Astrocyte of the cerebellum (primary cell): Measurements from ENCODE around the gene KLRK1.
"Not testable (repeated sequence)": the region's sequence is repeated elsewhere in the genome, so short reads cannot be mapped to it uniquely, and the experiment has no call there.

Experiments
- DNase-seq: peaks from one replicate; pipeline ENCODE4 v3.0.0-alpha.2; 2011; ENCODE audit warnings: low read depth
- H3K4me3 ChIP-seq: 2 replicates; pipeline ENCODE4 v1.5.1; 2011; ENCODE audit warnings: mild to moderate bottlenecking, low read depth, low read length, moderate library complexity
- in situ Hi-C: cut with HindIII; loops from 2 replicates; pipeline ENCODE4 v1.10.0; 2017; ENCODE audit warnings: low sequenced_read_pairs
- TF ChIP-seq, protein P1 (sequence below): IDR thresholded peaks from 2 replicates; pipeline ENCODE4 v1.5.1; 2012; ENCODE audit warnings: low read length, low read depth, moderate library complexity, mild to moderate bottlenecking; ENCODE audit errors: missing control alignments

KLRK1 gene

DNA sequence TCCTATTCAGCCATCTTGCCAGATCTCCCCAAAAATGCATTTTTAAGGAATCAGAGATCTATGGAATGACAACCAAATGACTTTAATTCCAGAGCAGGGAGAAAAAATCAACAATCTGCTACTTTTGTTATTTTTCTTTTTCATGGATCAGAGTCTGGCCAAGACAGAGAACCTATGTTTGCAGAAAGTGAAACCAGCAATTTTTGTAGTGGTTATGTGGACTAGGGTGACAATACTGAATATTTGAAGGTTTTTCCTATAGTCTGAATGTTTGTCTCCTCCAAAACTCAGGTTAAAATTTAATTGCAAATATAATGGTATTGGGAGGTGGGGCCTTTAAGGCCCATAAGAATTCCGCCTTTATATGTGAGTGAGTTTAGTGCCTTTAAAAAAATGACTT, 30.9 kb downstream of the KLRK1 start:
- TF ChIP-seq, protein P1, sequence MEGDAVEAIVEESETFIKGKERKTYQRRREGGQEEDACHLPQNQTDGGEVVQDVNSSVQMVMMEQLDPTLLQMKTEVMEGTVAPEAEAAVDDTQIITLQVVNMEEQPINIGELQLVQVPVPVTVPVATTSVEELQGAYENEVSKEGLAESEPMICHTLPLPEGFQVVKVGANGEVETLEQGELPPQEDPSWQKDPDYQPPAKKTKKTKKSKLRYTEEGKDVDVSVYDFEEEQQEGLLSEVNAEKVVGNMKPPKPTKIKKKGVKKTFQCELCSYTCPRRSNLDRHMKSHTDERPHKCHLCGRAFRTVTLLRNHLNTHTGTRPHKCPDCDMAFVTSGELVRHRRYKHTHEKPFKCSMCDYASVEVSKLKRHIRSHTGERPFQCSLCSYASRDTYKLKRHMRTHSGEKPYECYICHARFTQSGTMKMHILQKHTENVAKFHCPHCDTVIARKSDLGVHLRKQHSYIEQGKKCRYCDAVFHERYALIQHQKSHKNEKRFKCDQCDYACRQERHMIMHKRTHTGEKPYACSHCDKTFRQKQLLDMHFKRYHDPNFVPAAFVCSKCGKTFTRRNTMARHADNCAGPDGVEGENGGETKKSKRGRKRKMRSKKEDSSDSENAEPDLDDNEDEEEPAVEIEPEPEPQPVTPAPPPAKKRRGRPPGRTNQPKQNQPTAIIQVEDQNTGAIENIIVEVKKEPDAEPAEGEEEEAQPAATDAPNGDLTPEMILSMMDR = no peak
- H3K4me3 ChIP-seq = no peak overlapping the region
- in situ Hi-C loops = no loop called here
- DNase-seq = no peak

DNA sequence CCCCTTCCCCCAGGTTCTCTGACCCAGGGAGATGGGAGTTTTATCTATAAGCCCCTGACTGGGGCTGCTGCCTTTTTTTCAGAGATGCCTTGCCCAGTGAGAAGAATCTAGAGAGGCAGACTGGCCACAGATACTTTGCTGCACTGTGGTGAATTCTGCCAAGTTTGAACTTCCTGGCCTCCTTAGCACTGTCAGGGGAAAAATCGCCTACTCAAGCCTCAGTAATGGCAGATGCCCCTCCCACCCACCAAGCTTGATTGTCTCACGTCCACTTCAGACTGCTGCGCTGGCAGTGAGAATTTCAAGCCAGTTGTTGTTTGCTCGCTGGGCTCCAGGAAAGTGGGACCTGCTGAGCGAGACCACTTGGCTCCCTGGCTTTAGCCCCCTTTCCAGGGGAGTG, 31.7 kb downstream of the KLRK1 start:
- DNase-seq = no peak
- in situ Hi-C loops = no loop called here
- TF ChIP-seq, protein P1 = no peak
- H3K4me3 ChIP-seq = no peak overlapping the region

DNA sequence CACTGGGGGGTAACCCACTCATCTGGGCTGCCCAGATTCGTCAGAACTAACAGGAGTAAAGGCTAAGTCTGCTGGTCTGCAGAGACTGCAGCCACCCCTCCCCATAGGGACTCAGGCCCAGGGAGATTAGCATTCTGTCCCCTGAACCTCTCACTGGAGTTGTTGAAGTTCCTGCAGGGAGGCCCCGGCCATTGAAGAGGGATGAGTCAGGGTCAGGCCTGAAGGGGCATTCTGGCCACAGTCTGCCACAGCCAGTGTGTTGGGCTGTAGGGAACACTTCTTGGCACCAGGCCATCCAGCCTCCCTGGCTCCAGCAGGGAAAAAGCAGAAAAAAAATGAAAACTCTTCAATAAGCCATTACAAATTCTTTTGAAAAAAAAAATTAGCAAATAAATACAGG, 35.3 kb downstream of the KLRK1 start:
- TF ChIP-seq, protein P1 = no peak
- H3K4me3 ChIP-seq = no peak overlapping the region
- DNase-seq = no peak
- in situ Hi-C loops = no loop called here

DNA sequence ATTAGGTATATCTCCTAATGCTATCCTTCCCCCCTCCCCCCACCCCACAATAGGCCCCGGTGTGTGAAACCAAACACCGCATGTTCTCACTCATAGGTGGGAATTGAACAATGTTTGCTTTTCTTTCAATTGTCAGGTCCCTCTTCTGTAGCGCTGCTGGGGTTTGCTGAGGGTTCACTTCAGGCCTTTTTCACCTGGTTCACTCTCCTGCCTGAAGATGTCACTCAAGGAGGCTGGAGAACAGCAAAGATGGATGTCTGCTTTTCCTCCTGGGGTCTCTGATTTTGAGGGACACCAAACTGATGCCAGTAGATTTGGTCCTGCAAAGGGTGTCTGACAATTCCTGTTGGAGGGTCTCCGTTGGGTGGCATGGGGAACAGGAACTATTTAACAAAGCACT, 35.8 kb downstream of the KLRK1 start:
- in situ Hi-C loops = no loop called here
- no peak overlapping the region for H3K4me3 ChIP-seq
- TF ChIP-seq, protein P1 = no peak
- no peak for DNase-seq

DNA sequence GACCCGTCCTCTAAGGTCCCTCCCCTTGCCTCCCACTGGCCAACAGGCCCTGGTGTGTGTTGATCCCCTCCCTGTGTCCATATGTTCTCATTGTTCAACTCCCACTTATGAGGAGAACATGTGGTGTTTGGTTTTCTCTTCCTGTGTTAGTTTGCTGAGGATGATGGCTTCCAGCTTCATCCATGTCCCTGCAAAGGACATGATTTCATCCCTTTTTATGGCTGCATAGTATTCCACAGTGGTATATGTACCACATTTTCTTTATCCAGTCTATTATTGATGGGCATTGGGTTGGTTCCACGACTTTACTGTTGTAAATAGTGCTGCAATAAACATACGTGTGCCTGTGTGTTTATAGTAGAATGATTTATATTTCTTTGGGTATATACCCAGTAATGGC, 38.4 kb downstream of the KLRK1 start:
- H3K4me3 ChIP-seq, DNase-seq, in situ Hi-C loops: not testable (repeated sequence)

DNA sequence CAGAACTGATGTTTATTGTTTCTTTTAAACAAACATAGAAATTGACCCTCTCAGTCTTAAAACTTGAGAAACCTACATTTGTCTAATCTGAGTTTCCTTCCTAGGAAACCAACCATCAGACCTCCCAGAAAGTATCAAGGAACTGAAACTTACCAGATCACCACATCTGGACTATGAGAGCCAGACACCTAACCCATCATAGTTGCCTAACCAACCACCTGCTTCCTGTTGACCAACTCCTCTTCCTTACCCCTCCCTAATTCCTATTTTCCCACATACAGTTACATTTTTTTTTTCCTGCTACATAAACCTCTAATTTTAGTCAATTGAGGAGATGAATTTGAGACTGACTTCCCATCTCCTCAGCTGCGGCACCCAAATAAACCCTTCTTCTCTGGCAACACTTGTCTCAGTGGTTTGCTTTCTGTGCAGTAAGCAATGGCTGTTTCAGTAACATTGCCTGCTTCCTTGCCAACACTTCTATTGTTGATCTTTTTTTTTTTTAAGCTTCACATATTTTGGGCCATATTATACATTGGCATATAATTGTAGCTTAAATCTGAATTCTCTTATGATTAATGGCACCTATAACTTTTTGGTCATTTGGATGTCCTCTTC, 47.8 kb downstream of the KLRK1 start:
- TF ChIP-seq, protein P1 = no peak
- no peak for DNase-seq
- no peak overlapping the region for H3K4me3 ChIP-seq
- in situ Hi-C loops = no loop called here

DNA sequence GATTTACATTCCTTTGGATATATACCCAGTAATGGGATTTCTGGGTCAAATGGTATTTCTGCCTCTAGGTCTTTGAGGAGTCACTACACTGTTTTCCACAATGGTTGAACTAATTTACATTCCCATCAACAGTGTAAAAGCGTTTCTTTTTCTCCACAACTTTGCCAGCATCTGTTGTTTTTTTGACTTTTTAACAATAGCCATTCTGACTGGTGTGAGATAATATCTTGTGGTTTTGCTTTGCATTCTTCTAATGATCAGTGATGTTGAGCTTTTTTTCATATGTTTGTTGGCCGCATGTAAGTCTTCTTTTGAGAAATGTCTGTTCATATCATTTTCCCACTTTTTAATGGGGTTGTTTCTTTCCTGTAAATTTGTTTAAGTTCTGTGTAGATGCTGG, 48.9 kb downstream of the KLRK1 start:
- in situ Hi-C loops, DNase-seq, H3K4me3 ChIP-seq: not testable (repeated sequence)
